GM19397 (cell line): ENCODE data around the gene BTBD6.

Experiments
- ATAC-seq: cut with Tn5 transposase; IDR thresholded peaks from one replicate; pipeline ENCODE4 v1.9.1; 2021; ENCODE audit warnings: mild to moderate bottlenecking, moderate library complexity; ENCODE audit not compliant: unreplicated experiment

BTBD6 gene

GRCh38 chr14:105248368-105249181, at the start of gene BTBD6:
TSS of gene BTBD6 (plus strand) at chr14:105248533. CDS start at chr14:105248712, 179 bp downstream.
- ATAC-seq = peak; percentile 86

GRCh38 chr14:105198588-105198987, 49.7 kb upstream of the BTBD6 start:
- ATAC-seq = no peak

- no peak for ATAC-seq
Measured at GRCh38 chr14:105199093-105199492, 49.2 kb upstream of the BTBD6 start.

GRCh38 chr14:105200074-105200473, 48.3 kb upstream of the BTBD6 start:
- no peak for ATAC-seq

GRCh38 chr14:105200641-105201040, 47.7 kb upstream of the BTBD6 start:
- no peak for ATAC-seq

GRCh38 chr14:105201156-105201924, 47.0 kb upstream of the BTBD6 start:
- ATAC-seq = no peak

GRCh38 chr14:105201925-105202513, 46.3 kb upstream of the BTBD6 start:
- ATAC-seq = no peak

- ATAC-seq = no peak
Measured at GRCh38 chr14:105203057-105203531, 45.2 kb upstream of the BTBD6 start.

- ATAC-seq = no peak
Measured at GRCh38 chr14:105203701-105204100, 44.6 kb upstream of the BTBD6 start.

- ATAC-seq = no peak
Measured at GRCh38 chr14:105204206-105204930, 44.0 kb upstream of the BTBD6 start.

- no peak for ATAC-seq
Measured at GRCh38 chr14:105204931-105205672, 43.2 kb upstream of the BTBD6 start.

GRCh38 chr14:105205673-105206208, 42.6 kb upstream of the BTBD6 start:
- no peak for ATAC-seq

- ATAC-seq = no peak
Measured at GRCh38 chr14:105206873-105207272, 41.5 kb upstream of the BTBD6 start.

GRCh38 chr14:105207460-105207901, 40.9 kb upstream of the BTBD6 start:
- no peak for ATAC-seq

- ATAC-seq = no peak
Measured at GRCh38 chr14:105207996-105208737, 40.2 kb upstream of the BTBD6 start.

- no peak for ATAC-seq
Measured at GRCh38 chr14:105208738-105209075, 39.6 kb upstream of the BTBD6 start.

GRCh38 chr14:105209091-105209490, 39.2 kb upstream of the BTBD6 start:
- ATAC-seq = no peak

- ATAC-seq = no peak
Measured at GRCh38 chr14:105209646-105210045, 38.7 kb upstream of the BTBD6 start.
